Right hindlimb (tissue), 1 donor: ENCODE data around the gene RHOF.
A peak's percentile ranks its signal among the peaks of the same experiment; 100 is the strongest.
"Not testable (repeated sequence)": the region's sequence is repeated elsewhere in the genome, so short reads cannot be mapped to it uniquely, and the experiment has no call there.

ENCODE experiments used
- DNase-seq: peaks from one replicate; pipeline ENCODE4 v3.0.0-alpha.2; 2018

The RHOF gene

GRCh38 chr12:121773011-121773777 lies 20.3 kb downstream of the RHOF start:
- DNase-seq: peak; percentile 65

- no peak for DNase-seq
Measured at GRCh38 chr12:121770813-121771625, 22.5 kb downstream of the RHOF start.

DNA sequence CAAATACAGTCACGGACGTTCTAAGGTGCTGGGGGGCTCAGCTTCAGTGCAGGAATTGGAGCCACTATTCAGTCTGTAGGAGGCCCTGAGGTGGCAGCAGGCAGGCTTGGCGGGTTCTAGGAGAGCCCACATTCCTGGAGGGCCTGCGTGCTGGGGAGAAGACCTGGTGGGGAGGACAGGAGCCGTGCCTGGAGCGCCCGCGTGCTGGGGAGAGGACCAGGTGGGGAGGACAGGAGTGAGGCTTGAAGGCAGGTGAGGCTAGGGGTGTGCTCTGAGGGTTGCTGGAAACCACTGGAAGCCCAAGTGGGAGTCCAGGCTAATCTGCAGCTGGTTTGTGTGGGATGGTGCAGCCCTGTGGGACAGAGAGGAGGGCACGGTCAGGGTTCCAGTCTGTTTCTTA lies 23.1 kb downstream of the RHOF start:
- DNase-seq: no peak

- no peak for DNase-seq
Measured at GRCh38 chr12:121769831-121770301, 23.6 kb downstream of the RHOF start.

- DNase-seq: no peak
Measured at GRCh38 chr12:121769297-121769830, 24.1 kb downstream of the RHOF start.

DNA sequence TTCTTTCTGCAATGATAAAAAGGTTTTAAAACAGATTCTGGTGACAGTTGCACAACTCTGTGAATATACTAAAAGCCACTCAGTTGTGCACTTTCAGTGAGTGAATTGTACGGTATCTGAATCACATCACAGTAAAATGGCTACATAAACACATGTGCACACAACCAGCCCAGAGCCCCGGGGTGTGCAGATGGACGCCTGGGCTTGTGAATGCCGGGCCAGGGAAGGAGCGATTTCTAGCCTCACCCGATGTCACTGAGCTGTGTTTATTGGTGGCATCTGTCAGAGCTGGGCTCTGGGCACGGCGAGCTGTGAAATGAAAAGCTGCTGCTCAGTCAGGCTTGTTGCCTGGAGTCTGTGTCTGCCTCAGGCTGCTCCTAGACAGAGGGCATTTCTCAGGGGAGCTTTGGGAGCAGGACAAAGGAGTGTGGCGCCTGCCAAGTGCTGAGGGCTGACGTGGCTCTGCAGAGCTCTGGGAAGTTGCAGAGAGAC lies 25.9 kb downstream of the RHOF start:
- DNase-seq: peak; percentile 64

GRCh38 chr12:121766290-121767039 lies 27.0 kb downstream of the RHOF start:
- DNase-seq: no peak

DNA sequence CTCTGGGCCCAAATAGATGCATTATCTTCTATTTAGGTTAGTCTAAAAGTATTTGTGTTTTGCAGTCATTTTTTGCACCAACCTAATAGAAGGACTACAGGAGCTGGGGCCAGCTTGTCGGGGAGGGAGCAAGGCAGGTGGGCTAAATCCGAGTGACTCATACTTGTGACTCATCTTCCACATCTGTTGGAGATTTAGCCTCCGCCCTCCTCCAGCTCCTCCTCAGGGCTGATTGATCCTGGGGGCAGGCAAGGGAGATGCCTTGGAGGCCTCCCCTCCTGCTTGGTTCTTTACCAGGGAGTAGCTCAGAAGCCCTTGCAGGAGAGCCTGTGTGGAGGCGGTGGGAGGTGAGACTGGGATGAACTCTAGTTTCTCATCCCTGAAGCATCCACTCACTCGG lies 27.9 kb downstream of the RHOF start:
- peak; percentile 56 for DNase-seq

DNA sequence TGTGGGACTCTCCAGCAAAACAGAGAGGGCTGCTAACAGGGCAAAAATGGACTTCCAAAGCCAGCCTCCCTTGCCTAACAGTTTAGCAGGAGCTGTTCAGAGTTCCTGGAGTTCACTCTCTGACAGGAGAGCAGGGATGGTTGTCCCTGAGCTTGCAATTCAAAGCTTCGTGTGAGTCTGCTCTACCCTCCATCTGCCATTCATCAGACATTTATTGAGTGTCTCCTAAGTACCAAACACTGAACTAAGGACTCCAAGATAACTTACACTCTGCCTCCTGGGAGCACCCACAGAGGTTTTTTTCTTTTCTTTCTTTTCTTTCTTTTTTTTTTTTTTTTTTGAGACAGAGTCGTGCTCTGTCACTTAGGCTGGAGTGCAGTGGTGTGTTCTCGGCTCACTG lies 28.7 kb downstream of the RHOF start:
- DNase-seq: no peak

- DNase-seq: peak; percentile 72
Measured at GRCh38 chr12:121762269-121762668, 31.2 kb downstream of the RHOF start.

DNA sequence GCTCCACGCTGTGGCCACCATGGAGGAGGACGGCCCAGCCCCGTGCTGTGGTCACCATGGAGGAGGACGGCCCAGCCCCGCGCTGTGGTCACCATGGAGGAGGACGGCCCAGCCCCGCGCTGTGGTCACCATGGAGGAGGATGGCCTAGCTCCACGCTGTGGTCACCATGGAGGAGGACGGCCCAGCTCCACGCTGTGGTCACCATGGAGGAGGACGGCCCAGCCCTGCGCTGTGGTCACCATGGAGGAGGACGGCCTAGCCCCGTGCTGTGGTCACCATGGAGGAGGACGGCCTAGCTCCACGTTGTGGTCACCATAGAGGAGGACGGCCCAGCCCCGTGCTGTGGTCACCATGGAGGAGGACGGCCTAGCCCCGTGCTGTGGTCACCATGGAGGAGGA lies 35.0 kb downstream of the RHOF start:
- not testable (repeated sequence) for DNase-seq

GRCh38 chr12:121755591-121755990 lies 37.9 kb downstream of the RHOF start:
- no peak for DNase-seq

DNA sequence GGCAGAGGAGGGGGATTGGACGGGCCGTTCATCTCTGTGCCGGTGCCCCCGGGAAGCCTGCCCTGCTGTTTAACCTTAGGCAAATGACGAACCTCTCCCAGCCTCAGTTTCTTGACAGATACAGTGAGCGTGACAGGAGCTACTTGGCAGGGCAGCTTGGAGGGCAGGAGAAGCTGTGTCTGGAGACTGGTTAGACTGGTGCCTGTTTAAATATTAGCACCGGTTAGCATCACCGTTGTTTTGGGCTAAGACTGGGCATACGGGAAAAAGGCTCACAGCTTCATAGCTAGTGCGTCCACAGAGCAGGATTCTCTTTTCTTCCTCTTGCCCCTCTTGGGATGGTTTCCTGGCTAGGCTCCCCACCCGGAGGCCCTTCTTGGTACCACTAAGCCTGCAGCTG lies 38.7 kb downstream of the RHOF start:
- DNase-seq: no peak

- no peak for DNase-seq
Measured at GRCh38 chr12:121753844-121754264, 39.6 kb downstream of the RHOF start.

DNA sequence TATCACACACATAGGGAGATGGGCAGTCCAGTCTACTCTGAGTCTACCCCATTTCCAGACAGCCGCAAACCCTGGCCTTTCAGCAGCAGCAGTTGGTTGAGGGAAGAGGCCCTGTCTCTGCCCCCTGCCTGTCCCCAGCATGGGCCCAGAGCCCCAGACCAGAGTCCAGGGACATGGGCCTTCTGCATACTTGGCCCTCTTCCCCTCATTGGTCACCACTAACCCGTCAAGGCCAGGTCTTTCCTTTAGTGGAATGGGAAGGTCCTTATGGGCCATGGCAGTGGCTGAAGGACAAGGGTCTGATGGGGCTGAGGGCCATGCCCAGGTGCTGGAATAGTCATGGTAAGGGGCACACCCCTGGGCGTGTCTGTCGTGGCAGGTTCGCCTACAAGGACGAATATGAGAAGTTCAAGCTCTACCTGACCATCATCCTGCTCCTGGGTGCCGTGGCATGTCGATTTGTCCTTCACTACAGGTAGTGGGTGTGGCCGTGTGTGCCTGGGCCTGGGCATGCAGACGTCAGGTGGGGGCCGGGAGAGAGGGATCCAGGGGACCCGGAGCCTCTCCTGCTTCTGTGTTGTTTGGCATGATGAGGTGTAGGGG lies 41.6 kb downstream of the RHOF start:
- no peak for DNase-seq

GRCh38 chr12:121751034-121751433 lies 42.5 kb downstream of the RHOF start:
- DNase-seq: no peak

GRCh38 chr12:121750507-121750955 lies 43.0 kb downstream of the RHOF start:
- no peak for DNase-seq

DNA sequence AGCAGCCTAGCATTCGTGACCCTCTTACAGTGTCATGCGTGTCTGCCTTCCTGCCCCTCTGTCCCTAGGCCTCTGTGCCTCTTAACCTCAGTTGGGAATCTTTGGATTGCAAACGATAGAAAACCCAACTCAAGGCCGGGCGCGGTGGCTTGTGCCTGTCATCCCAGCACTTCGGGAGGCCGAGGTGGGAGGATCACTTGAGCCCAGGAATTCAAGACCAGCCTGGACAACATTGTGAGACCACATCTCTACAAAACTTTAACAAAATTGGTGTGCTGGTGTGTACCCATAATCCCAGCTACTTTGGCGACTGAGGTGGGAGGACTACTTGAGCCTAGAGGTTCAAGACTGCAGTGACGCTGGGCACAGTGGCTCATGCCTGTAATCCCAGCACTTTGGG lies 44.2 kb downstream of the RHOF start:
- no peak for DNase-seq

- DNase-seq: peak; percentile 61
Measured at GRCh38 chr12:121748571-121749265, 44.8 kb downstream of the RHOF start.

DNA sequence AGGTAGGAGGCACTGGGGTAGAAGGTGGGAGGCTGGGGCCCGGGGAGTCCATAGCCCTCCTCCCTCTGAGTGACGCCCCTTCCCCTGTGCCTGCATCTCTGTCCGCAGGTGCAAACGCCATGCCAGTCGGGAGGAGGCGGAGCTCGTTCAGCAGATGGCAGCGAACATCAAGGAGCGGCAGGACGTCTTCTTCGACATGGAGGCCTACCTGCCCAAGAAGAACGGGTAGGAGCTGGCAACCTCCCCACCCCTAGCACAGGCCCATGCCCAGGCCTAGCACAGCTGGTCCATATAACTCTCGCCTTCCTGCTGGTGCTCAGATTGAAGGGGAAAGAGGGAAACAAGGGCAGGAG lies 45.3 kb downstream of the RHOF start:
- no peak for DNase-seq

DNA sequence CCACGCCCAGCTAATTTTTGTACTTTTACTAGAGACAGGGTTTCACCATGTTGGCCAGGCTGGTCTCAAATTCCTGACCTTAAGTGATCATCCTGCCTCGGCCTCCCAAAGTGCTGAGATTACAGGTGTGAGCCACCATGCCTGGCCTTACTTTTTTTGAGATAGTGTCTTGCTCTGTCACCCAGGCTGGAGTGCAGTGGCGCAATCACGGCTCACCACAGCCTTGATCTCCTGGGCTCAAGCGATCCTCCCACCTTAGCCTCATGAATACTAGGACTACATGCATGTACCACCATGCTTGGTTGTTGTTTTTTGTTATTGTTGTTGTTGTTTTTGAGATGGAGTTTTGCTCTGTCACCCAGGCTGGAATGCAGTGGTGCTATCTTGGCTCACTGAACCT lies 47.9 kb downstream of the RHOF start:
- DNase-seq: not testable (repeated sequence)

GRCh38 chr12:121741743-121742142 lies 51.7 kb downstream of the RHOF start:
- DNase-seq: no peak
